ENCODE data around the gene SERPINI2.

SERPINI2 gene

DNA sequence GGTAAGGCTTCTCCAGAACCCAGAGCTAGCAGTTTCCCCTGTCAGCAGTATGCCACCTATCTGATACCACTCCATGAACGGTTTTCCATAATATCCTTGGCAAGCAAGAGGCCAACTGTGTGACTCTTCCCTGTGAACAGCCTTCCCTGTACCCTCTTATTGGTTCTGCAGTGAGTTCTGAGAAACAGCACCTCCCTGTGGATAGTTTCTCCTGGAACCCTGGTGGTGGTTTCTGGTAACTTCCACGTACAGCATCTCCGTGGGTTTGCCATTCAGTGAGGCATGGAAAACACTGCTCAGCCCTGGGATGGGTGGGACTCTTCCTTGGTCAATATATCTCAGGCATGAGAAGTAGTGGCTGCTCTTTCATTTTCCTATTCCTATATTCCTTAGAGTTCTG, 19.4 kb upstream of the SERPINI2 start:
- no peak for TF ChIP-seq ZFX (IDR thresholded peaks at IDR 0.05; ENCODE audit: borderline replicate concordance)
- TF ChIP-seq, protein P1, sequence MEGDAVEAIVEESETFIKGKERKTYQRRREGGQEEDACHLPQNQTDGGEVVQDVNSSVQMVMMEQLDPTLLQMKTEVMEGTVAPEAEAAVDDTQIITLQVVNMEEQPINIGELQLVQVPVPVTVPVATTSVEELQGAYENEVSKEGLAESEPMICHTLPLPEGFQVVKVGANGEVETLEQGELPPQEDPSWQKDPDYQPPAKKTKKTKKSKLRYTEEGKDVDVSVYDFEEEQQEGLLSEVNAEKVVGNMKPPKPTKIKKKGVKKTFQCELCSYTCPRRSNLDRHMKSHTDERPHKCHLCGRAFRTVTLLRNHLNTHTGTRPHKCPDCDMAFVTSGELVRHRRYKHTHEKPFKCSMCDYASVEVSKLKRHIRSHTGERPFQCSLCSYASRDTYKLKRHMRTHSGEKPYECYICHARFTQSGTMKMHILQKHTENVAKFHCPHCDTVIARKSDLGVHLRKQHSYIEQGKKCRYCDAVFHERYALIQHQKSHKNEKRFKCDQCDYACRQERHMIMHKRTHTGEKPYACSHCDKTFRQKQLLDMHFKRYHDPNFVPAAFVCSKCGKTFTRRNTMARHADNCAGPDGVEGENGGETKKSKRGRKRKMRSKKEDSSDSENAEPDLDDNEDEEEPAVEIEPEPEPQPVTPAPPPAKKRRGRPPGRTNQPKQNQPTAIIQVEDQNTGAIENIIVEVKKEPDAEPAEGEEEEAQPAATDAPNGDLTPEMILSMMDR (IDR thresholded peaks at IDR 0.05) = peak; percentile 60
- H3K27ac ChIP-seq = no peak overlapping the region

DNA sequence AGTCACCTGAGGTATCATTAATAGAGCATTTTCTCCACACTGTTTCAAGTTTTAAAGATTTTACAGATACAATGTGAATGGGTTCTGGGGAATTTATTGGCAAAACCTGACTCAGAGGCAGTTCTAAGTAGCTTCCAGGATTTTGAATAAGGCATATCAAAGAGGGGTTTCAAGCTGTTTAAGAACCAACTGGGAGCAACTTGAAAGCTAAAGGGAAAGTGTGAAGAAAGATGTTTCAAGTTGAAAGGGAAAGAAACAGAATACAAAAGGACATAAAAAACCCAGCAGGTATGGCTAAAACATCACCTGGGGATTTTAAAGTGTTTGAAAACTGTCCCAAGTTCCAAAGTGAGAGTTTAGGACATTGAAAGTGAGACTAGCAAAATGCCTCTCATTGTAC, 17.8 kb upstream of the SERPINI2 start:
- TF ChIP-seq ZFX (IDR thresholded peaks at IDR 0.05; ENCODE audit: borderline replicate concordance) = no peak
- H3K27ac ChIP-seq = no peak overlapping the region

DNA sequence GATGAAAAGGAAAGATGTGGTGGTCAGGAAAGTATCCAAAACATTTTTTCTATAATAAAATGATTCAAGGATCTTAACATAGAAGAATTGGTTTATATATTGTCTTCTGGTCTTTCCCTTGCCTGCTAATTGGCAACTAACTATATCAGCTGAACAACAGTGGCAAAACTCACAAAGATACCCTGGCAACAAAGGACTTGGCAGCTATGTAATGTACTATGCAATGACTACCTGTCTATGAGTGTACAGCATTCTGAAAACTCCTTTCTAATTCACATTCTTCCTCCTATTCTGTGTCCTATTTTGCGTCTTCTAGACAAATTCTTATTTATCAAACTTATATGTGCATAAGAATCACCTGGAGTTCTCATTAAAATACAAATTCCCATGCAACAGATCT, 15.7 kb upstream of the SERPINI2 start:
- no peak overlapping the region for H3K27ac ChIP-seq
- no peak for TF ChIP-seq ZFX (IDR thresholded peaks at IDR 0.05; ENCODE audit: borderline replicate concordance)
- TF ChIP-seq, protein P1 (IDR thresholded peaks at IDR 0.05) = no peak

DNA sequence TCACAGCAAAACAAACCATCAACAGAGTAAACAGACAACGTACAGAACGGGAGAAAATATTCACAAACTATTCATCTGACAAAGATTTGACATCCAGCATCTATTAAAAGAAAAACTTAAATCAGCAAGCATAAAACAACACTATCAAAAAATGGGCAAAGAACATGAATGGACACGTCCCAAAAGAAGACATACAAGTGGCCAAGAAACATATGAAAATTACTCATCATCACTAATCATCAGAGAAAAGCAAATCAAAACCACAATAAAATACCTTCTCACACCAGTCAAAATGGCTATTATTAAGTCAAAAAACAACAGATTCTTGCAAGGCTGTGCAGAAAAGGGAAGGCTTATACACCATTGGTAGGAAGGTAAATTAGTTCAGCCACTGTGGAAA, 13.7 kb upstream of the SERPINI2 start:
- TF ChIP-seq, protein P1 (IDR thresholded peaks at IDR 0.05) = no peak
- TF ChIP-seq ZFX (IDR thresholded peaks at IDR 0.05; ENCODE audit: borderline replicate concordance) = no peak
- H3K27ac ChIP-seq = no peak overlapping the region

DNA sequence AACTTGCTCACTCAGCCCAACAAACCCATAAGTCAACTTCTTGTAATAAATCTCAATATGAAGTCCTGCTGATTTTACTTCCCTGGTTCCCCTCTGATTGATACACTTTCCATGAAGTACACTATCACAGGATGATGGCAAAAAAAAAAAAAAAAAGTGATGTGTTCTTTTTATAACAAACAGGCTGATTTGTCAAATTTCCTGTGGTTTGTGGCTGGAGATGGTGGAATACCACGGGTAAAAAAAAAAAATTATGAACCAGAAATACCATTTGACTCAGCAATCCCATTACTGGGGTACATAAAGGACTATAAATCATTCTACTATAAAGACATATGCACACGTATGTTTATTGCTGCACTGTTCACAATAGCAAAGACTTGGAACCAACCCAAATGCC, 10.7 kb upstream of the SERPINI2 start:
- no peak overlapping the region for H3K27ac ChIP-seq
- TF ChIP-seq ZFX (IDR thresholded peaks at IDR 0.05; ENCODE audit: borderline replicate concordance) = no peak
- TF ChIP-seq, protein P1 (IDR thresholded peaks at IDR 0.05) = no peak

DNA sequence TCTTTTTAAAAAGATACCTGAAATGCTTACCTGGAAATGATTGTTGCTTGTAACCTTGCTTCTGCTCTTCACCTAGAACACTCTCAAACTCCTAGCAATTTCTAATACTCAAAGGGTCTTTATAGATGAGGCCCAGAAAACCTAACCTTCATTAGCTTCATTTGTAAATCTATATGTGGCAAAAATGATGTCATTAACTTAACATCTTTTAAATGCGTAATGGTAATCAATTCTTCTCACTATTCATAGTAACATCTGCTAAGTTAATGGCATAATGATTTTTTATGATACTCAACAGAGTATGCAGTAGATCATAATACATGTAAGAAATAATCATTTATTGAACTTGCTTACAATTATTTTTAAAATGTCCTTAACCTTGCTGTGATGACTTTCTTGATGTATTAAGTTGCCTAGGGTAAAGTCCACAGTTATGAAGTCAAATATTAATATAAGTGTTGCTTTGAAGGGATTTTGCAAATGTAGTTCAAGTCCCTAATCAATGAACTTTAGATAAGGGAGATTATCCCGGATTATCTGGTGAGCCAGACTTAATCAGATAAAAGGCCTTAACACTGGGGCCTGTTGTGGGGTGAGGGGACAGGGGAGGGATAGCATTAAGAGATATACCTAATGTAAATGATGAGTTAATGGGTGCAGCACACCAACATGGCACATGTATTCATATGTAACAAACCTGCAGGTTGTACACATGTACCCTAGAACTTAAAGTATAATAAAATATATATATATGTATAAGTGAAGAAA, 10.1 kb upstream of the SERPINI2 start:
- TF ChIP-seq, protein P1 (IDR thresholded peaks at IDR 0.05) = no peak
- no peak for TF ChIP-seq ZFX (IDR thresholded peaks at IDR 0.05; ENCODE audit: borderline replicate concordance)
- no peak overlapping the region for H3K27ac ChIP-seq

DNA sequence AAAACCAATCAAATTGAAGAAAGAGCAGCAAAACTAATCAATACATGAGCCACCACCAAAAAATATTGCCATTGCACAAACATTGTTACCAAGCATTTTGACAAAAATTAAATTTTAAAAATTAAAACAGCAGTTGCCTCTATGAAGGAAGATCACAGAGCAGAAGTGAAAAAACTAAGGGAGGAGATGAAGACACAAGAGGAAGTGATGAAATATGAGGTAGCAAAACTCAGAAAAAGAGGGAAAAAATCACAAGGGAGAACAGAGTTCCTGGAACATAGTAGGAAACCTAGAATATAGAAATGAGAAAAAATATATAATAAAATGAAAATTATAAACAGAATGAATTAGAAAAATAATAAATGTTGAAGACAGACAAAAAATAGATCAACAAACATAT, 7.3 kb upstream of the SERPINI2 start:
- TF ChIP-seq ZFX (IDR thresholded peaks at IDR 0.05; ENCODE audit: borderline replicate concordance) = no peak
- TF ChIP-seq, protein P1 (IDR thresholded peaks at IDR 0.05) = no peak
- no peak overlapping the region for H3K27ac ChIP-seq

DNA sequence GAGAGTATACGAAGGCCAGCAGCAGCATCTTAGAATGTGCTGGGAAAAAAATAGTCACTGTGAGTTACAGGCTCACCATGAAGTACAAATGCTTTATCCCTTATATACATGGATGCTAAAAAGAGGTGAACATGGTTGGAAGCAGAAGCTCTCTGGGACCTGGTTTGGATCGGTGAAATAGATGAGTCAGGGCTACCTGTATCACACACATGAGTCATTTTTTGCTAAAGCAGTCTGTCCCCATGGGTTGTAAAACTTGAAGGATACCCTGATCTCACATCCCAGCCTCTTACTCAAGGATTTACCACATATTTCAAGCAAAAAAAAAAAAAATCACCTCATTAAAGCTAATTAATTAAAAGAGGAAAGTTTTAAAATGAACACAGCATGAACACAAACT, 6.9 kb upstream of the SERPINI2 start:
- no peak overlapping the region for H3K27ac ChIP-seq
- TF ChIP-seq, protein P1 (IDR thresholded peaks at IDR 0.05) = no peak
- TF ChIP-seq ZFX (IDR thresholded peaks at IDR 0.05; ENCODE audit: borderline replicate concordance) = no peak

Measured in 22Rv1 (cell line).